A172 (cell line): ENCODE results near the gene VPS54. TPM values are rescaled to one million over a fixed set of nuclear protein-coding genes. Genes with fewer than 3 reads are reported as not detected.

Experiments used
- DNase-seq: peaks from one replicate; pipeline ENCODE4 v3.0.0-alpha.2; 2015; ENCODE audit warnings: low spot score
- total RNA-seq: library from RNA; depleted of rRNA; stranded (reverse); fragments of >200 nt; shearing (Covaris generic); gene quantifications from 2 replicates; pipeline ENCODE4 v1.2.3, GENCODE V29; 2014; rRNA removed

Gene VPS54
- total RNA-seq, 1 experiment from 2014 or later: 25.6 TPM

GRCh38 chr2:63844616-63845015, 174.6 kb downstream of the VPS54 start:
- DNase-seq: no peak

- no peak for DNase-seq
Measured at GRCh38 chr2:63843791-63844190, 175.4 kb downstream of the VPS54 start.

GRCh38 chr2:63843093-63843492, 176.1 kb downstream of the VPS54 start:
- no peak for DNase-seq

- peak; percentile 8 for DNase-seq
Measured at GRCh38 chr2:63842149-63843061, 176.8 kb downstream of the VPS54 start.

Other genes with a start within 250 kb of the VPS54 start
- 73.1 and 77.4 TPM in 2 replicates for gene UGP2, start 177.5 kb downstream of the VPS54 start, total RNA-seq
- 3.6 and 5.6 TPM in 2 replicates for gene PELI1, start 125.0 kb upstream of the VPS54 start, total RNA-seq